Hepatocyte (in vitro differentiated cells): ENCODE results near the gene ATP2B1. TPM values are rescaled to one million over a fixed set of nuclear protein-coding genes. Genes with fewer than 3 reads are reported as not detected.

Source experiments
- DNase-seq: peaks from one replicate; pipeline ENCODE4 v3.0.0-alpha.2; 2016; ENCODE audit warnings: low spot score
- H2AFZ ChIP-seq: fragments of 200-600 bp; sonication (generic); 2 replicates; pipeline ENCODE4 v1.6.0; 2016; ENCODE audit warnings: antibody characterized with exemption, mild to moderate bottlenecking
- H3K27ac ChIP-seq: fragments of 200-600 bp; sonication (generic); 2 replicates; pipeline ENCODE4 v1.5.1; 2016; ENCODE audit warnings: mild to moderate bottlenecking
- H3K27me3 ChIP-seq: fragments of 200-600 bp; sonication (generic); 2 replicates; pipeline ENCODE4 v1.6.1; 2016
- H3K36me3 ChIP-seq: fragments of 200-600 bp; sonication (generic); replicated peaks from 2 replicates; pipeline ENCODE4 v1.5.1; 2016; ENCODE audit warnings: low read depth; ENCODE audit not compliant: insufficient read depth
- H3K4me1 ChIP-seq: fragments of 200-600 bp; sonication (generic); 2 replicates; pipeline ENCODE4 v1.5.1; 2016; ENCODE audit warnings: mild to moderate bottlenecking, moderate library complexity; ENCODE audit not compliant: insufficient read depth
- H3K4me2 ChIP-seq: fragments of 200-600 bp; sonication (generic); 2 replicates; pipeline ENCODE4 v1.6.0; 2016
- H3K4me3 ChIP-seq: fragments of 200-600 bp; sonication (generic); 2 replicates; pipeline ENCODE4 v1.5.1; 2016; ENCODE audit warnings: mild to moderate bottlenecking
- H3K79me2 ChIP-seq: fragments of 200-600 bp; sonication (generic); 2 replicates; pipeline ENCODE4 v1.6.0; 2017; ENCODE audit warnings: mild to moderate bottlenecking
- H3K9me2 ChIP-seq: fragments of 200-600 bp; sonication (generic); replicated peaks from 2 replicates; pipeline ENCODE4 v1.6.0; 2017; ENCODE audit warnings: mild to moderate bottlenecking; ENCODE audit not compliant: insufficient read depth
- H3K9me3 ChIP-seq: fragments of 200-600 bp; sonication (generic); 2 replicates; pipeline ENCODE4 v1.5.1; 2016; ENCODE audit warnings: low read depth, mild to moderate bottlenecking
- H4K20me1 ChIP-seq: fragments of 200-600 bp; sonication (generic); 2 replicates; pipeline ENCODE4 v1.6.0; 2016; ENCODE audit warnings: mild to moderate bottlenecking; ENCODE audit not compliant: insufficient read depth, poor library complexity, severe bottlenecking
- EZH2 ChIP-seq: fragments of 200-600 bp; sonication (generic); IDR thresholded peaks from 2 replicates; pipeline ENCODE4 v1.6.1; 2016; ENCODE audit warnings: antibody characterized with exemption, mild to moderate bottlenecking, borderline replicate concordance
- EZH2phosphoT487 ChIP-seq: fragments of 200-600 bp; sonication (generic); IDR thresholded peaks from one replicate; pipeline ENCODE4 v1.6.1; 2018; ENCODE audit warnings: antibody characterized with exemption, mild to moderate bottlenecking, low read depth, moderate library complexity; ENCODE audit not compliant: unreplicated experiment, severe bottlenecking
- WGBS: methylation state at CpG from one replicate; pipeline ENCODE4 v1.1.6; 2016; ENCODE audit warnings: low lambda C conversion rate; ENCODE audit errors: missing lambda C conversion rate; 5-methylcytosine and 5-hydroxymethylcytosine counted together
- polyA plus RNA-seq: library from polyadenylated mRNA; unstranded; fragments of >200 nt; fragmentation: Nextera tagmentation; extraction: Ambion mirVana; gene quantifications from 2 replicates; pipeline ENCODE4 v1.2.1, GENCODE V29; 2016
- total RNA-seq: library from RNA; depleted of rRNA; stranded (reverse); fragments of >200 nt; gene quantifications from 2 replicates; pipeline ENCODE4 v1.2.3, GENCODE V29; 2014
- TF ChIP-seq, protein P1 (sequence below): fragments of 200-600 bp; sonication (generic); IDR thresholded peaks from 2 replicates; pipeline ENCODE4 v1.5.1; 2016; ENCODE audit warnings: antibody characterized with exemption, mild to moderate bottlenecking; ENCODE audit not compliant: poor library complexity

Gene ATP2B1
- total and polyA plus RNA-seq, 2 experiments from 2014 or later, result 52.2 to 67.2 TPM

DNA sequence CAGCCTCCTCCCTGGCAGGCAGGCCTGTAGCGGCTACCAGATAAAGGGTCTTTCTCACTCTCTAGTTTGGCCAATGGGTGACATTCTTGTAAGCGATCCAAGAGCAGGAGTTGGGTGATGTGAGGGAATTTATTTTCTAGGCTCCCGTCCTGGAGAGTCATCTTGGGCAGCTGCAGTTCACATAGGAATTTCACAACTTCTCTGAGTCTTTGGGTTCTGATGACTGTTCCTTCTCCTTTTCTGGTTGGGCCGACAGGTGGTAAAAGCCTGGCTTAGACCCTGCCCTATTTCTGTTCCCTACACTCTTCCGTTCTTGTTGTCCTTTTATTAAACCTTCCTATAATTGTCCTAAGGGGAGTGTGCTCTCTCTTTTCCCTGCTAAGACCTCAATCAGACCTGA, 140.2 kb downstream of the ATP2B1 start:
- DNase-seq, result no peak
- no peak overlapping the region for H2AFZ ChIP-seq
- 80% methylated on average over 5 of the region's 5 CpGs for WGBS
- TF ChIP-seq EZH2phosphoT487 (no peak), EZH2 (no peak)
- TF ChIP-seq, protein P1, sequence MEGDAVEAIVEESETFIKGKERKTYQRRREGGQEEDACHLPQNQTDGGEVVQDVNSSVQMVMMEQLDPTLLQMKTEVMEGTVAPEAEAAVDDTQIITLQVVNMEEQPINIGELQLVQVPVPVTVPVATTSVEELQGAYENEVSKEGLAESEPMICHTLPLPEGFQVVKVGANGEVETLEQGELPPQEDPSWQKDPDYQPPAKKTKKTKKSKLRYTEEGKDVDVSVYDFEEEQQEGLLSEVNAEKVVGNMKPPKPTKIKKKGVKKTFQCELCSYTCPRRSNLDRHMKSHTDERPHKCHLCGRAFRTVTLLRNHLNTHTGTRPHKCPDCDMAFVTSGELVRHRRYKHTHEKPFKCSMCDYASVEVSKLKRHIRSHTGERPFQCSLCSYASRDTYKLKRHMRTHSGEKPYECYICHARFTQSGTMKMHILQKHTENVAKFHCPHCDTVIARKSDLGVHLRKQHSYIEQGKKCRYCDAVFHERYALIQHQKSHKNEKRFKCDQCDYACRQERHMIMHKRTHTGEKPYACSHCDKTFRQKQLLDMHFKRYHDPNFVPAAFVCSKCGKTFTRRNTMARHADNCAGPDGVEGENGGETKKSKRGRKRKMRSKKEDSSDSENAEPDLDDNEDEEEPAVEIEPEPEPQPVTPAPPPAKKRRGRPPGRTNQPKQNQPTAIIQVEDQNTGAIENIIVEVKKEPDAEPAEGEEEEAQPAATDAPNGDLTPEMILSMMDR, result no peak
- no peak overlapping the region for H3K4me3 ChIP-seq
- H3K9me3 ChIP-seq, result no peaks in the 10 kb centered on the region
- H3K4me2 ChIP-seq, result no peak overlapping the region
- H3K79me2 ChIP-seq, result no peaks in the 10 kb centered on the region
- H3K4me1 ChIP-seq, result no peaks in the 10 kb centered on the region
- no peaks in the 10 kb centered on the region for H3K27me3 ChIP-seq
- H4K20me1 ChIP-seq, result no peaks in the 10 kb centered on the region
- H3K27ac ChIP-seq, result no peak overlapping the region
- H3K9me2 ChIP-seq, result no peaks in the 10 kb centered on the region
- no peaks in the 10 kb centered on the region for H3K36me3 ChIP-seq

DNA sequence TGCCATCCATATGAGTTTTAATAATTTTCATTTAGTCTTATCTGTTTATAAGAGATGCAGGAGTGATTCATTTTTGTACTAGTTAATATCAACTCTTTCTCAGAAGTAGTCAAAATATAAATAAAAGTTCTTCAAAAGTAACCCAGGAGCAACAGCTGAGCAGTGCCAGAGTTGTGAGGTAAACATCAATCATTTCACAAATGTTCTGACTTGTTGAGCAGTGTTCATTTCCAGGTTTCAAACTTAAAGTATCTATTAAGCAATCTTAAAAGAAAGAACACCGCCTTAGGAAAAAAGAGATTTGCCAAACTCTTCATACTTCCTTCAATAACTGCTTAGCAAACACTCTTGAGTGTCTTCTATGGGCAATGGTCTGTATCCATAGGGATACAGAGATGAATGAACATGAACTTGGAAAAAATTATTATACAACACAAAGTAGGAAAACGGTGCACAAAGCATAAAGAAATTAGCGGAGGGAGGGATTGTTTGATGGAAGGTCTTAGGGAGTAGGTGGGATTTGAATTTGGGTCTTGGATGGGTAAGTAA, 140.9 kb downstream of the ATP2B1 start:
- H3K4me1 ChIP-seq, result no peaks in the 10 kb centered on the region
- H3K36me3 ChIP-seq, result no peaks in the 10 kb centered on the region
- TF ChIP-seq EZH2phosphoT487 (no peak), EZH2 (no peak)
- TF ChIP-seq, protein P1, result no peak
- no peaks in the 10 kb centered on the region for H3K9me3 ChIP-seq
- no peak for DNase-seq
- no peaks in the 10 kb centered on the region for H3K79me2 ChIP-seq
- H3K4me2 ChIP-seq, result no peak overlapping the region
- H4K20me1 ChIP-seq, result no peaks in the 10 kb centered on the region
- H3K27me3 ChIP-seq, result no peaks in the 10 kb centered on the region
- WGBS, result 94% methylated on average over 3 of the region's 3 CpGs
- H3K4me3 ChIP-seq, result no peak overlapping the region
- no peak overlapping the region for H3K27ac ChIP-seq
- H2AFZ ChIP-seq, result no peak overlapping the region
- no peaks in the 10 kb centered on the region for H3K9me2 ChIP-seq

DNA sequence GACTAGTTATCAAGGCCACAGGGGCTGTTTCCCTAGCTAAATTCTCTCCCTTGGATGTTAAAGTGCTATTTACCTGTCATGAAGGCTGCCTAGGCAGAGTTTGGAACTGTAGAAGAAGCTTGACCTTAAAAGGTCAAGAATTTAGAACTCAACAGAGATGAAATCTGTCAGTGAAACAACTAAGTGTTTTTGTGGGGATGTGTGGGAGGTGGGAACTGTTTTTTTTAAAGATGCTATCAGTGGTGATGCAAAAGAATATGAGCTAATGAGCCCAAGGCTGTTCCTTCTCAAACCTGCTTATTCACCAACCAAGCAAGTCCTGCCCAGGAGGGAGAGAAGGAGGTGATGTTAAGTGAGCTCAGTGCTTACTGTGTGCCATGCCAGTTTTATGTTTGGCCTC, 142.0 kb downstream of the ATP2B1 start:
- DNase-seq, result no peak
- Histone ChIP-seq H3K27ac (peak overlapping the region; percentile 57), H3K9me2 (no peaks in the 10 kb centered on the region), H3K27me3 (no peaks in the 10 kb centered on the region), H4K20me1 (no peaks in the 10 kb centered on the region), H3K79me2 (no peaks in the 10 kb centered on the region), H3K9me3 (no peaks in the 10 kb centered on the region), H3K4me2 (no peak overlapping the region), H3K4me3 (no peak overlapping the region), H2AFZ (no peak overlapping the region), H3K36me3 (no peaks in the 10 kb centered on the region), H3K4me1 (no peaks in the 10 kb centered on the region)
- no peak for TF ChIP-seq EZH2
- TF ChIP-seq, protein P1, result no peak
- no peak for TF ChIP-seq EZH2phosphoT487

DNA sequence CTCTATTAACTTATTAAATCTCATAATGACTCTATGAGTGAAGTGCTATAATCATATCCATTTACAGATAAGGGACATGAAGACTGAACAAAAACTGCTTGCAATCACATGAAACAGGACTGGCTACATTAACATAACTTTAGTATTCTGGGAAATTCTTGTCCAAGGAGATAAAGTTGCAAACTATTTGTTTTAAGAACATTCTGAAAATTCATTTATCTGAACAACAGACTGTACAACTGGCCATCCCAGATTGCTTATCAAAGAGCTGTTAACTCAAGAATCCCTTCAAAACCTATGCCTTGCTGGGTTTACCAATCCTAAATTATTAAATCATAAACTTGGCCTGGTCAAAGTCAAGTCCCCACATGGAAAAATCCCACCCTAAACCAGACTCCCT, 143.6 kb downstream of the ATP2B1 start:
- no peaks in the 10 kb centered on the region for H3K36me3 ChIP-seq
- no peaks in the 10 kb centered on the region for H3K9me2 ChIP-seq
- no peak overlapping the region for H3K4me2 ChIP-seq
- no peak overlapping the region for H3K27ac ChIP-seq
- H3K27me3 ChIP-seq, result no peaks in the 10 kb centered on the region
- H3K9me3 ChIP-seq, result no peaks in the 10 kb centered on the region
- H3K4me1 ChIP-seq, result no peaks in the 10 kb centered on the region
- no peaks in the 10 kb centered on the region for H4K20me1 ChIP-seq
- no peaks in the 10 kb centered on the region for H3K79me2 ChIP-seq
- TF ChIP-seq EZH2phosphoT487, result no peak
- TF ChIP-seq, protein P1, result no peak
- TF ChIP-seq EZH2, result no peak
- no peak overlapping the region for H3K4me3 ChIP-seq
- H2AFZ ChIP-seq, result no peak overlapping the region
- no peak for DNase-seq
